Measurements from ENCODE around the gene C1orf105. TPM values are rescaled to one million over a fixed set of nuclear protein-coding genes. Genes with fewer than 3 reads are reported as not detected.

The C1orf105 gene
- total and polyA plus RNA-seq, 8 donors: 0.27 TPM; not detected in 7

GRCh38 chr1:172498857-172499256 is 78.4 kb downstream of the C1orf105 start:
- Histone ChIP-seq H3K9me3 (no peaks in the 10 kb centered on the region), H3K4me1 (peaks cover 0 to 25% of the 10 kb centered on the region in 2 donors), H3K27me3 (no peaks in the 10 kb centered on the region), H3K4me3 (no peak overlapping the region), H3K36me3 (no peaks in the 10 kb centered on the region), H3K27ac (peak overlapping the region in 1 of 2 donors; percentile 59)
- ATAC-seq: peak; percentile 41
- no peak for TF ChIP-seq CTCF (IDR thresholded peaks at IDR 0.05)
- intact Hi-C loops (cut with DNase I): no loop called here
- DNase-seq: peak in 2 of 4 donors; percentile 40 to 43

GRCh38 chr1:172499636-172500141 is 79.2 kb downstream of the C1orf105 start:
- H3K9me3 ChIP-seq: no peaks in the 10 kb centered on the region
- H3K4me3 ChIP-seq: no peak overlapping the region
- intact Hi-C loops (cut with DNase I): no loop called here
- ATAC-seq: peak; percentile 86
- no peaks in the 10 kb centered on the region for H3K27me3 ChIP-seq
- peak overlapping the region in 1 of 2 donors; percentile 59 for H3K27ac ChIP-seq
- H3K36me3 ChIP-seq: no peaks in the 10 kb centered on the region
- TF ChIP-seq CTCF (IDR thresholded peaks at IDR 0.05): no peak
- DNase-seq: peak in 2 of 4 donors; percentile 54 to 64
- peaks cover 0 to 25% of the 10 kb centered on the region in 2 donors for H3K4me1 ChIP-seq

GRCh38 chr1:172500207-172500606 is 79.7 kb downstream of the C1orf105 start:
- ATAC-seq (peak; percentile 20), DNase-seq (no peak)
- H3K27ac ChIP-seq: peak overlapping the region in 1 of 2 donors; percentile 59
- H3K36me3 ChIP-seq: no peaks in the 10 kb centered on the region
- intact Hi-C loops (cut with DNase I): no loop called here
- no peak overlapping the region for H3K4me3 ChIP-seq
- no peaks in the 10 kb centered on the region for H3K27me3 ChIP-seq
- H3K9me3 ChIP-seq: no peaks in the 10 kb centered on the region
- H3K4me1 ChIP-seq: peaks cover 0 to 25% of the 10 kb centered on the region in 2 donors
- TF ChIP-seq CTCF (IDR thresholded peaks at IDR 0.05): no peak

GRCh38 chr1:172507741-172508140 is 87.3 kb downstream of the C1orf105 start:
- Histone ChIP-seq H3K36me3 (no peaks in the 10 kb centered on the region), H3K9me3 (no peaks in the 10 kb centered on the region), H3K4me3 (no peak overlapping the region), H3K27me3 (no peaks in the 10 kb centered on the region), H3K4me1 (no peaks in the 10 kb centered on the region), H3K27ac (no peak overlapping the region)
- DNase-seq: no peak
- intact Hi-C loops (cut with DNase I): no loop called here
- no peak for ATAC-seq
- TF ChIP-seq CTCF (IDR thresholded peaks at IDR 0.05): no peak

- no peak overlapping the region for H3K27ac ChIP-seq
- H3K9me3 ChIP-seq: no peaks in the 10 kb centered on the region
- H3K36me3 ChIP-seq: no peaks in the 10 kb centered on the region
- TF ChIP-seq CTCF (IDR thresholded peaks at IDR 0.05): no peak
- no peak for ATAC-seq
- intact Hi-C loops (cut with DNase I): no loop called here
- no peaks in the 10 kb centered on the region for H3K4me1 ChIP-seq
- no peak overlapping the region for H3K4me3 ChIP-seq
- no peak for DNase-seq
- no peaks in the 10 kb centered on the region for H3K27me3 ChIP-seq
Observed at GRCh38 chr1:172510479-172510878, 90.0 kb downstream of the C1orf105 start.
